Endometrium (tissue), 2 donors: ENCODE results near the gene GPRIN2.

Experiments used
- FAIRE-seq: peaks from 2 replicates; lab custom pipeline; 2012; peaks lifted over from hg19 to GRCh38; lab: Jason Lieb, UNC
- donor health status: control.
- donor health status: control.

GPRIN2 gene

DNA sequence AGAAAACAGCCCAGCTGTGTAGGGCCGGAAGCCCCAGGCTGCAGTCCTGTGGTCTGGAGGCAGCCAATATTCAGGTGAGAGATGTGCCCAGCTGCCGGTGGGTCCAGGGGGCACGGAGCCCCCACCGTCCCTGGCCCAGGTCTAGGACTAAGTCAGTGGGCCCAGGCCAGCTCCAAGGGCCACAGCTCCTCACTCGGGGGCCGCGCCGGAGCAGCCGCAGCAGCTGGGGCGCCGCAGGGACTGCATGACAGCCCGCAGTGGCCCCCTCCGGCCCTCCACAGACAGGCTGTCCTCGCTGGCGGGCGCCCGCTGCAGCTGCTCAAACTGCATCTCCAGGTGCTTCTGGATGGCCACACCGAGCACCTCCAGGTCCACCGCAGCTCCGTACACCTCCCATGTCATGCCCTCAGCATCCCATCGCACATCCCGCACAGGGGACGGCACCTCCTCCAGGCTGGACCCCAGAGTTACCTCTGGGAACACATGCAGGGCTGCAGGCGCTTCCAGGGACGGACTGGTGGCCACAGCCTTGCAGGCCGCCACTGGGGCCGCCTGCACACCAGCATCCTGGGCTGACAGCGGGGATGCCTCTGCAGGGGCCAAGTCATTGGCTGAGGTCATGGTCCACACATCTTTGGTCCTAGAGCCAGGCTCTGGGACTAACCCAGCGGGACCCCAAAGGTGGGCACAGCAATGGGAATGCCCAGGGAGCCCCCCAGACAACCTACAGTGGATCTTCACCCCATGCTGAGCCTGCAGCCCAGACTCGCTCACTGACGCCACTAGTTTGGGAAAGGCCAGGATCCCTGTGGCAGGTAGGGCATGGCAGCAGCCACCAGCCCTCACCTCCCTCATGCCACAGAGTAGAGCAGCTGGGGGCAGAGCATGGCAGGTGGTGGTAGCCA, 7.0 kb downstream of the GPRIN2 start:
- no peak for FAIRE-seq

- no peak for FAIRE-seq
Measured at GRCh38 chr10:46548498-46549090, 7.9 kb downstream of the GPRIN2 start.

- FAIRE-seq = no peak
Measured at GRCh38 chr10:46547541-46548497, 8.6 kb downstream of the GPRIN2 start.

DNA sequence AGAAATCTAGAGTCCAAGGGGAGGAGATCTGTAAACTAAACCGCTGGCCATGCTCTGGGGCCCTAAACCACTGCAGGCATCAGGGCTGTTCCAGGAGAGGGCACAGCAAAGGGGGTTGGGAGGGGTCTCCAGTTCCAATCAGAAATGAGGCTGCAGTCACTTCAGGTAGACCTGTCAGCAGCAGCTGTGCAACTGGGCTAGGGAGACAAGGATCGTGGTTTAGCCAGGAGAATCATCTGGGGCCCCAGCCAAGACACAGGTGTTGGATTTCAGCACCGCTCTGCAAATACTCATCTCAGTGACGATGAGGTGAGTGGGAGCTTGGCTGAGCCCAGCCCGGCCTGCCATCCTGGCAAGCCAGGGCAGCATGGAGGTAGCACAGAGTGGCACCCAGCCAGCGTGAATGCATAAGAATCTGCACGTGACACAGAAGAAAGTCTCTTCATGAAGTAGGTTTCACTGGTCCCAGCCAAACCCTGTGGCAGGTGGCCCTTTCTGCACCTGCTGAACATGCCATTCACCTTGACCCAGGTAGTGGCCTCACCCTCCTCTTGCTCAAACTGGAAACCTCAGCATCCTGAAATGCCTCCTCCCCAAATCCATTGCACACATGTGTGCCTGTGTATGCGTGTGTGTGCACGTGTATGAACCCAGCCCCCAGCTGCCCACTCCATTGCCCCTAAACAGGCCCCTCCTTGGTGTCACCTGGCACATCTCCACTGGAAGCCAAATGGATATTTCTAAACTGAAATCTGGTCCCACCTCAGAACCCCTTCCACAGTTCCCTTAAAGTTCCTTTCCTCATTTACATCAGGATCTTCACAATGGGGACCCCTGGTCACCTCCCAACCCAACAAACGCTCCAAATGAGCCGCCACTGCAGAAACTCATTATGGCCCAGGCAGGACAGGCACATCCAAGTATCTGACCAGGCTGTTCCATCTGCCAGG, 9.6 kb downstream of the GPRIN2 start:
- no peak for FAIRE-seq

DNA sequence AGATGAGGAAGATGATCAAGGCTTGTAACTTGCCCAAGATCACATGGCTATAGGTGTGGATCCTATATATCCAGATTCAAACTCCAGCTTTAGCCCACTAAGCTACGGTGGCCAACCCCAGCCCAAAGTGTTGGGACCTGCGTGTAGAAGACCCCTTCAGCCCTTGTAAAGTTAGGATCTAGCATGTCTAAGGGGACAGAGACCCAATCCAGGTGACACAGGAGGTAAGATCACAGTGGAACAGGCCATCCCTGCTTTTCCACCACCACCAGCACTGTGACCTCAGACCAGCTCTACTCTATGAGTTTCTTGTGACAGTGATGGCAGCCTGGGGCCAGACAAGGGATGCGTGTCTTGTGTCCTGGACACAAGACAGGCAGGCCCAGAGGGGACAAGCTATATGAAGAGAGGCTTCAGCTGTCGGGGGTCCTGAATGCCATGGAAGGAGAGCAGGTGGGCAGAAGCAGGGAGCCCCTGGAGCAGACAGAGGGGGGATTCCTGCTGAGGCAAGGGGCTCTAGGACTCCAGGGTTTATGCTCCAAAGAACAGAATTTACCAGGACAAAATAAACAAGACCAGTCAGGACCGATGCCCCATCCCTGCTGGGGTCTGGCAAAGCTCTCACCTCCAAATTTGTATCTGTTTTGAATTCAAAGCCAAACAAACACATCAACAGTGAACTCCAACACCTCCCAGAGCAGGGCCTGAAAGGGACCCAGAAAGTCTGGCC, 10.4 kb downstream of the GPRIN2 start:
- no peak for FAIRE-seq

- FAIRE-seq = no peak
Measured at GRCh38 chr10:46544989-46545791, 11.3 kb downstream of the GPRIN2 start.

- no peak for FAIRE-seq
Measured at GRCh38 chr10:46543466-46544377, 12.7 kb downstream of the GPRIN2 start.

DNA sequence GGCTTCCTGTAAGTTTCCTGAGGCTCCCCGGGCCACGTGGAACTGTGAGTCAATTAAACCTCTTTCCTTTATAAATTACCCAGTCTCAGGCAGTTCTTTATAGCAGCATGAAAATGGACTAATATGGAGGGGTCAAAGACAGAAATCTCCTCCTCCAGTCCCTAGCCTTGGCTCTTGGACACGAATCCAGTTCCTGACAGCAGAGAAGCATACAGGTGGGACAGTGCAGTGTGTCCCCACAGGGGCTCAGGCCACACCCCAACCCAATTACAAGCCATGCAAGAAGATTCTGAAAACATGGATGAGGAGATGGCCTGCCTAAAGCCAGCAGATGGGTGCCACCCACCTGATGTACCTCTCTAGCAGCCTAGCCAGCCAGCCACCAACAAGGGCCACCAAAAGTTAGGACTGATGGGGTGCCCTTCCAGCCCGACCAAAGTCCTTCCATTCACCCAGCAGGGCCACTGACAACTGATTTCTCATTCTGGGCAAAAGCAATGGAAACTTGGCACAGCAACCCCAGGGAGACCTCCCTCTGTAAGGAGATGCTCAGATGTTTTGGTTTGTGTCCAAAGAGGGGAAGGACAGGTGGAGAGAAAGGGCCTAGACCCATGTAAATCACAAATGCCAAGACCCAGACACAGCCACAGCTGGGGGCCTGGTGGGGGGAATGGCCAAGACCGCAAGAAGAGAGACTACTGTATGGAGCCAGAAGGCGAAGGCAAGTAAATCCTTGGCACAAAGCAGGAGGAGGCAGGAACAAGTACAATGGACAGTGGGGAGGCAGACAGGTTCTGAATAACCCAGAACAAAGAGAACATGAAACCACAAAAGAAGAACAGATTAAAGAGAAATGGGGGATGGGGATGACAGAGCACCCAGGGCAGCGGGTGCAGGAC, 13.6 kb downstream of the GPRIN2 start:
- no peak for FAIRE-seq

DNA sequence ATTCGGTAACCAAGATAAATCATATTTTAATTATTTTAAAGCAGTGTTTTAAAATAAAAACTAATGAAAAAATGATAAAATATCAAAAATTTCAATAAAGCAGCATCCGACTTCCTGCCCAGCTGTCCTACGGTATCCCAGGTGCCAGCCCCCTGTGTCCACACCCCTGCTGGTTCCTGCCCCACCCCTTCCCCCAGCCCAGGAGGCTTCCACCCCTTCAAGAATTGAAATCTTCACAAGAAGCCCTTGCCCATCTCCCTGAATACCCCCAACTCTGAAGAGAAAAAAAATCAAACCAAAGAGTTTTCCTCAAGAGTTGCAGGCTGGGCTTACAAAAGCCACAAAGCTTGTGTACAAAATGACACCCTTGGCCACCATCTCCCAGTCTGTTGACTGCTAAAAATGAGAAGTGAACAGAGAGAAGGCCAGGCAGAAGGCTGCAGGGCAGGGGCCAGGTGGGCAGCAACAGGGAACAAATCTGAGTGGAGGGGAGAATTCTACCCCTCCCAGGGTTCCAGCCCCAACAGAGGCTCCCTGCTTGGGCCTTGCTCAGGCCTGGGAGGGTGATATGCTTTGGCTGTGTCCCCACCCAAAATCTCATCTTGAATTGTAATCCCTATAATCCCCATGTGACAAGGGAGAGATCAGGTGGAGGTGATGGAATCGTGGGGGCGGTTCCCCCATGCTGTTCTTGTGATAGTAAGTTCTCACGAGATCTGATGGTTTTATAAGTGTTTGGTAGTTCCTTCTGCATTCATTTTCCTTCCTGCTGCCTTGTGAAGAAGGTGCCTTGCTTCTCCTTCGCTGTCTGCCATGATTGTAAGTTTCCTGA, 14.5 kb downstream of the GPRIN2 start:
- no peak for FAIRE-seq

- FAIRE-seq = no peak
Measured at GRCh38 chr10:46541017-46541661, 15.3 kb downstream of the GPRIN2 start.

DNA sequence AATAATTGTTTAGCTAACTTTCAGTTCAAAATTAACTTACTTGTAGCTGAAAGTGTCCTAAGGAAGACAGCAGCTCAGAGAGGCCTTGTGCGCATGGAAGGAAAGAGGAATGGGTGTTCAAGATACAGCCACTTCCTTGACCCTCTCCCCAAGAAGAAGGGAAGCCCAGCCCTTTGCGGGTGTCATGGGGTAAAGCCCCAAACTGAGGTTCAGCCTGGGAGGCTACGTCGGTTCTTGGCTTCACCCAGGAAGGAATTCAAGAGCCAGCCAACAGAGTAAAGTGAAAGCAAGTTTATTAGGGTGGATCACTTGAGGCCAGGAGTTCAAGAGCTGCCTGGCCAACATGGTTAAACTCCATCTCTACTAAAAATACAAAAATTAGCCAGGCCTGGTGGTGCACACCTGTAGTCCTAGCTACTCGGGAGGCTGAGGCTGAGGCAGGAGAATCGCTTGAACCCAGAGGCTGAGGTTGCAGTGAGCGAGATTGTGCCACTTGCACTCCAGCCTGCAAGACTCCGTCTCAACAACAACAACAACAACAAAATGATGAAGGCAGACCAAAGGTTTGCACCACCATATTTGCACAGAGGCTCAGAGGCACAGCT, 15.9 kb downstream of the GPRIN2 start:
- no peak for FAIRE-seq

DNA sequence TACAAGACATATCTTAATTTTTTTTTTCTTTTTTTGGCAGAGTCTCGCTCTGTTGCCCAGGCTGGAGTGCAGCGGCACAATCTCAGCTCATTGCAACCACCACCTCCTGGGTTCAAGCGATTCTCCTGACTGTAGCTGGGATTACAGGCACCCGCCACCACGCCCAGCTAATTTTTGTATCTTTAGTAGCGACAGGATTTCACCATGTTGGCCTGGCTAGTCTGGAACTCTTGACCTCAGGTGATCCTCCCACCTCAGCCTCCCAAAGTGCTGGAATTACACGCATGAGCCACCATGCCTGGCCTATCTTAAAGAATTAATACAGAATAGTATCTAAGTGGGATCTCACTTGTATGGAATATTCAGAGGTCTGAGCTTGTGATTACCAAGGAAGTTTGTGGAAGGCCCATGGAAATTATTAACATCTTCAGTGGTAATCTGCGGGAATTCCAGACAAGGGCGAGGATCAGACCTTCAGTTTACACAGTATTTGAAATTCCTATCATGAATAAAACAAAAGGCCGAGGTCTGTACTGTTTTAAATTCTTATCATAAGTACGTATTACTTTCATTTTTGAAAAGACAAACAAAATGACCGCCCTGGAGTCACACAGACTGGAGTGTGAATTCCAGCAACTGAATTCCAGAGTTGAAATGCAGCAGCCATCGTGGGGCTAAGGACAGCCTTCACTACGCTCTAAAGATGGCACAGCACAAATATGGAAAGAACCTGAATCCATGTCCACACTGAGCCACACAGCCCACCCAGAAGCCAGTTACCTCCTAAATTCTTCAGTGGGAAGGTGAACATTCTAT, 16.7 kb downstream of the GPRIN2 start:
- FAIRE-seq = no peak

DNA sequence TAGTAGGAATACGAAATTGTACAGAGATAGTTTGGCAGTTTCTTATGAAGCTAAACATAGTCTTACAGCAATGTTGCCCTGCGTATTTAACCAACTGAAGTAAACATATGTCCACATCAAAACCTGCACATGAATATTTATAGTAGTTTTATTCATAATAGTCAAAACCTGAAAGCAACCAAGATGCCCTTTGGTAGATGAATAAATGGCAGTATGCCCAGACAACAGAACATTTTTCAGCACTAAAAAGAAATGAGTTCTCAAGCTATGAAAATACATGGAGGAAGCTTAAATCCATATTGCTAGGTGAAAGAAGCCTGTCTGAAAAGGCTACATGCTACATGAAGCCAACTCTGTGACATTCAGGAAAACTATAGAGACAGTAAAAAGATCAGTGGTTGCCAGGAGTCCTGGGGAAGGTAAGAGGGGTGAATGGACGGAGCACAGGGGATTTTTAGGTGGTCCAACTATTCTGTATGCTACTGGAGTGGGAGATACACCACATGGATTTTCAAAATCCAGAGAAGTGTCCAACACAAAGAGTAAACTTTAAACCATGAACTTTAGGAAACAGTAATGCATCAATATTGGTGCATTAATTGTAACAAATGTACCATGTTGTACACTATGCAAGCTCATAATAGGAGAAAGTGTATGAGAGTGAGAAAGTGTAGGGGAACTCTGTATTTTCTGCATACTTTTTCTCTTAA, 17.6 kb downstream of the GPRIN2 start:
- FAIRE-seq = no peak

DNA sequence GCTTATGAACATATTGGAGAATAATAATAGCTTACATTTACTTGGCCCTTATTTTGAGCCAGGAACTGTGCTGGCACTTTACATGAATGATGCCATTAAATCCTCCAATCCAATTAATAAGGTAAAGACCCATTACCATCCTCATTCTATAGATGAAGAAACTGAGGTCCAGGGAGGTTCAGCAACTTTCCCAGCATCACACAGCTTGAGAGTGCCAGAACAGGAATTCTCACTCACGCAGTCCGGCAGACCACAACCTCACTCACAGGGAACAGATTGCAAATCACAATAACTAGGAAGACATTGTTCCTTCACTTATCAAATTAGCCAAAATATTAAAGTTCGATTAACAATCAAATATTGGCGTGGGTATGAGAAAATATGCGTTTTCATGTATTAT, 18.3 kb downstream of the GPRIN2 start:
- FAIRE-seq = no peak
